Adrenal gland (tissue), 12 donors: ENCODE results near the gene FERMT3. TPM values are rescaled to one million over a fixed set of nuclear protein-coding genes. Genes with fewer than 3 reads are reported as not detected.

ENCODE experiments used
- DNase-seq, 7 donors: peaks; one replicate each; pipeline ENCODE4 v3.0.0-alpha.2; 2019 to 2020
- H3K27ac ChIP-seq, 5 donors: fragments of 200-600 bp; sonication (generic) in 4 of 5; 1 replicate in 3 of 5; 2 replicates in 2 of 5; pipeline versions ENCODE4 v1.5.1 to v1.8.0; 2016 to 2020; ENCODE audit warnings: mild to moderate bottlenecking in 1 of 5
- H3K27me3 ChIP-seq: fragments of 200-600 bp; 2 replicates; pipeline ENCODE4 v1.8.0; 2021
- H3K36me3 ChIP-seq, 2 donors: fragments of 200-600 bp; replicated peaks in 1 of 2; 1 replicate in 1 of 2; 2 replicates in 1 of 2; pipeline versions ENCODE4 v1.5.1 to v1.8.0; 2018 to 2022
- H3K4me1 ChIP-seq, 2 donors: fragments of 200-600 bp; replicated peaks in 1 of 2; 1 replicate in 1 of 2; 2 replicates in 1 of 2; pipeline versions ENCODE4 v1.5.1 to v1.8.0; 2018 to 2021
- H3K4me3 ChIP-seq, 4 donors: fragments of 200-600 bp; sonication (generic) in 3 of 4; one replicate each; pipeline ENCODE4 v1.5.1; 2016 to 2018
- H3K9me3 ChIP-seq, 3 donors: fragments of 200-600 bp; sonication (generic) in 1 of 3; replicated peaks in 1 of 3; 1 replicate in 2 of 3; 2 replicates in 1 of 3; pipeline versions ENCODE4 v1.5.1 to v1.8.0; 2016 to 2021
- CTCF ChIP-seq, 6 experiments: fragments of 450-650 bp in 4 of 6; fragments of 200-600 bp in 2 of 6; sonication (generic) in 1 of 6; IDR thresholded peaks; 1 replicate in 5 of 6; 2 replicates in 1 of 6; pipeline versions ENCODE4 v1.5.1 to v1.8.0; 2016 to 2021; ENCODE audit warnings: antibody characterized with exemption in 6 of 6, mild to moderate bottlenecking in 2 of 6, moderate library complexity in 1 of 6
- POLR2A ChIP-seq, 2 donors: fragments of 450-650 bp; IDR thresholded peaks; one replicate each; pipeline ENCODE4 v1.6.1; 2017; ENCODE audit warnings: antibody characterized with exemption in 2 of 2, mild to moderate bottlenecking in 2 of 2, moderate library complexity in 1 of 2
- WGBS, 4 donors: extraction: QIAGEN DNeasy Blood & Tissue Kit in 2 of 4; methylation state at CpG; one replicate each; pipeline versions ENCODE4 v1.1.5 to v1.1.7; 2013 to 2017; 5-methylcytosine and 5-hydroxymethylcytosine counted together
- intact Hi-C, 2 donors: fragments of 100-400 bp; cut with DNase I; formaldehyde crosslinking; loops; one replicate each; pipeline versions ENCODE4 v1.14.1 to v1.15.0; 2022 to 2023
- polyA plus RNA-seq, 3 donors: library from polyadenylated mRNA; stranded (reverse); fragments of 200-250 nt in 2 of 3; fragments of 350-450 nt in 1 of 3; fragmentation: Illumina TruSeq in 1 of 3; extraction: RNeasy Lipid Tissue Mini Kit (QIAGEN cat#74804) in 1 of 3; gene quantifications; one replicate each; pipeline ENCODE4 v1.2.3, GENCODE V29; 2013 to 2014
- total RNA-seq, 9 donors: library from RNA; depleted of rRNA in 4 of 9; stranded (reverse); fragments of >200 nt in 4 of 9; fragments of 120-200 nt in 1 of 9; fragmentation: NEBNext Ultra II Directional in 1 of 9; extraction: Animal tissue kit (Norgen Biotek cat#: 25700) in 1 of 9; gene quantifications; one replicate each; pipeline versions ENCODE4 v1.1.0 to v1.2.4, GENCODE V29; 2013 to 2023
- donor health status: healthy with polysubstance abuse.
- donor health status: Bipolar disorder and iron deficiency.
- donor health status: DM: yes; HTN: yes; CAD: no.
- donor health status: DM: no; HTN: no; CAD: no.
- donor health status: DM: no; HTN: no; CAD: no.
- donor health status: DM: yes; HTN: yes; CAD: no.

FERMT3 gene
- total and polyA plus RNA-seq, 12 donors, result 3.2 to 77.0 (median 33.7) TPM

DNA sequence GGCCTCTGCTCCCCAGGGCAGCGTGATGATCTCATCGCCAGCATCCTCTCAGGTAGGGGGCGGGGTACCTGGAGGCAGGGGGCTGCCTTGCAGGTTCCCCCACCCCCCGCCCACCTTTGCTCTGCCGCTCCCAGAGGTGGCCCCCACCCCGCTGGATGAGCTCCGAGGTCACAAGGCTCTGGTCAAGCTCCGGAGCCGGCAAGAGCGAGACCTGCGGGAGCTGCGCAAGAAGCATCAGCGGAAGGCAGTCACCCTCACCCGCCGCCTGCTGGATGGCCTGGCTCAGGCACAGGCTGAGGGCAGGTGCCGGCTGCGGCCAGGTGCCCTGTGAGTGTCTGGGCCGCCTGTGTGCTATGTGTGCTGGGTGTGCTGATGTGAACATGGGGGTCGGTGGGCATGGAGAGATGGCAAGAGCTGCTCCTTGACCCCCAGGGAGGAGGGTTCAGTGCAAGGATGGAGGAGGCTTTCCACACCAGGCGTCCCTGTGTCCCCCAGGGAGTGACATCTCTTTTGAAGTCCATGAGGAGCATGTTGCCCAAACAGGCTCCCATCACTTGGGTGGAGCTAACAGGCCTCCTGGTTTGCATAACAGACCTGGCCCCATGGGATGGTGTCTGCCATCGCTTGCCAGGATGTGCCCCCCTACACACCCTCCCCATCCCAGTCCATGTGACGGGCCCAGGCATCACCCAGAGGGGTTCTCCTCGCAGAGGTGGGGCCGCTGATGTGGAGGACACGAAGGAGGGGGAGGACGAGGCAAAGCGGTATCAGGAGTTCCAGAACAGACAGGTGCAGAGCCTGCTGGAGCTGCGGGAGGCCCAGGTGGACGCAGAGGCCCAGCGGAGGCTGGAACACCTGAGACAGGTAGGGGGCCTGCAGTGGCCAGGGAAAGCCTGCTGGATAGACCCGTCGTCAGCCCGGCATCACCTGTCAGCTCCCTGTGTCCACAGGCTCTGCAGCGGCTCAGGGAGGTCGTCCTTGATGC, 58.9 kb downstream of the FERMT3 start:
- Histone ChIP-seq H3K27me3 (no peaks in the 10 kb centered on the region), H3K4me3 (no peak overlapping the region), H3K4me1 (peaks cover 24 to 32% of the 10 kb centered on the region in 2 donors), H3K36me3 (peaks cover 0 to 60% of the 10 kb centered on the region in 2 donors), H3K9me3 (no peaks in the 10 kb centered on the region), H3K27ac (peak overlapping the region in 1 of 5 donors; percentile 97)
- 87 to 93% (median 91%) methylated on average over 17 to 35 of the region's 35 CpGs for WGBS, 4 donors
- intact Hi-C loops, result no loop called here
- TF ChIP-seq POLR2A (IDR thresholded peaks at IDR 0.05) (no peak), CTCF (IDR thresholded peaks at IDR 0.05) (no peak)
- no peak for DNase-seq

DNA sequence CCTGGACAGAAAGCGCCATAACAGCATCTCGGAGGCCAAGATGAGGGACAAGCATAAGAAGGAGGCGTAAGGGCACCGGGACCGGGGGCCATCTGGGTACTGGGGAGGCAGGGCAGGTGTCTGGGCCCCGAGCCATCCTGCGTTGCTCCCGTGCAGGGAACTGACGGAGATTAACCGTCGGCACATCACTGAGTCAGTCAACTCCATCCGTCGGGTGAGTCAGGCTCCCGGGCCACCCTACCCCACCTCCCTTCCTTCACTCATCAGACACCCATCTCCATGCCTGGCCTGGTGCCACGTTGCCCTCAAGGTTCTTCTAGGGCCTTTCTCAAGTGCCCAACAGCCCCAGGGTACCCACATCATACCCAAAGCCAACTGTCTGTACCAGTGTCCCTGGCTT, 59.8 kb downstream of the FERMT3 start:
- intact Hi-C loops, result no loop called here
- Histone ChIP-seq H3K36me3 (peaks cover 0 to 51% of the 10 kb centered on the region in 2 donors), H3K9me3 (no peaks in the 10 kb centered on the region), H3K4me3 (no peak overlapping the region), H3K27ac (peak overlapping the region in 2 of 5 donors; percentile 81 to 97), H3K27me3 (no peaks in the 10 kb centered on the region), H3K4me1 (peaks cover 24 to 32% of the 10 kb centered on the region in 2 donors)
- DNase-seq, result peak in 4 of 7 donors; percentile 68 to 81 (median 77)
- WGBS, 4 donors, result 59 to 82% (median 77%) methylated on average over 9 to 15 of the region's 15 CpGs
- TF ChIP-seq POLR2A (IDR thresholded peaks at IDR 0.05), result no peak
- no peak for TF ChIP-seq CTCF (IDR thresholded peaks at IDR 0.05)

DNA sequence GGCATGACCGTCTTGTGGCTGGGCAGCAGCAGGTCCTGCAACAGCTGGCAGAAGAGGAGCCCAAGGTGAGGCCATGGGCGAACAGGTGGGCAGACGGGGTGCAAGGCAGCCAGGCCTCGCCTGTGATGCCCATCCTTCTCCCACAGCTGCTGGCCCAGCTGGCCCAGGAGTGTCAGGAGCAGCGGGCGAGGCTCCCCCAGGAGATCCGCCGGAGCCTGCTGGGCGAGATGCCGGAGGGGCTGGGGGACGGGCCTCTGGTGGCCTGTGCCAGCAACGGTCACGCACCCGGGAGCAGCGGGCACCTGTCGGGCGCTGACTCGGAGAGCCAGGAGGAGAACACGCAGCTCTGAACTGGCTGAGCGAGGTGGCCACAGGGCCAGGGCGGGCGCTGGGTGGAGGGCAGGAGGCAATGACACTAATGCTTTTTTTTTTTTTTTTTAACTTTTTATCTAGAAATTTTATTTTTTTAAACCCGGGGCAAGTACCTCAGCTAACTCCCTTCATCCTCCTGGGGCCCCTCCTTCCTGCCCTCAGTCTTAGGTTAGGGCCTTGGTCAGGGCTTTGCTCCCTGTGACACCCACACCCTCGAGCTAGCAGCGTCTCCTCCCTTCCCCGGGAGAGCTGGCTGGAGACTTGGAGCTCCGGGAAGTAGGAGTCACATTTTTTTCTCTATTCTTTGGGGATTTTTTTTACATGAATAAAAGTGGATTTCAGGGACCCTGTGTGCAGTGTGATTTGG, 60.9 kb downstream of the FERMT3 start:
- Histone ChIP-seq H3K27me3 (no peaks in the 10 kb centered on the region), H3K9me3 (no peaks in the 10 kb centered on the region), H3K4me1 (peaks cover 30 to 42% of the 10 kb centered on the region in 2 donors), H3K27ac (peak overlapping the region; percentile 94 to 97 (median 96)), H3K4me3 (no peak overlapping the region), H3K36me3 (peaks cover 0 to 41% of the 10 kb centered on the region in 2 donors)
- peak in 5 of 7 donors; percentile 64 to 76 (median 70) for DNase-seq
- intact Hi-C loops, result no loop called here
- 38 to 63% (median 52%) methylated on average over 13 to 27 of the region's 27 CpGs for WGBS, 4 donors
- TF ChIP-seq CTCF (IDR thresholded peaks at IDR 0.05), result no peak
- peak in 1 of 2 donors; percentile 23 for TF ChIP-seq POLR2A (IDR thresholded peaks at IDR 0.05)
